IMR-90 (cell line): ENCODE results near the gene APOB. TPM values are rescaled to one million over a fixed set of nuclear protein-coding genes. Genes with fewer than 3 reads are reported as not detected.

Experiments used
- ATAC-seq: fragments of 200-7000 bp; cut with Tn5 transposase; 2 replicates; pipeline ENCODE4 v1.9.1; 2020; ENCODE audit warnings: low read depth, mild to moderate bottlenecking, moderate library complexity
- BruUV-seq: library from RNA; stranded (reverse); fragments of 400-500 nt; replicated peaks from 2 replicates; lab custom pipeline; 2021; lab: Mats Ljungman, UMichigan
- CTCF ChIA-PET: fragments of 300-600 bp; formaldehyde crosslinking; extraction: SDS; loops from one replicate; lab custom pipeline; 2021; ENCODE audit warnings: antibody characterized with exemption; lab: Yijun Ruan, JAX
- POLR2A ChIA-PET: fragments of 300-600 bp; sonication (Branson Sonifier 250); formaldehyde crosslinking; loops from one replicate; lab custom pipeline; 2022; ENCODE audit warnings: antibody characterized with exemption; ENCODE audit not compliant: unreplicated experiment; lab: Charles Lee
- DNase-seq: peaks from one replicate; pipeline ENCODE4 v3.0.0; 2013
- H2AFZ ChIP-seq: replicated peaks from 2 replicates; pipeline ENCODE3; 2013; ENCODE audit warnings: low read length, mild to moderate bottlenecking; ENCODE audit not compliant: poor library complexity
- H2AK5ac ChIP-seq: 2 replicates; pipeline ENCODE4 v1.6.1; 2013; ENCODE audit warnings: low read depth, low read length, inconsistent platforms
- H2AK9ac ChIP-seq: replicated peaks from 2 replicates; pipeline ENCODE3; 2013; ENCODE audit warnings: mild to moderate bottlenecking, low read depth, low read length, moderate library complexity; ENCODE audit not compliant: poor library complexity
- H2BK120ac ChIP-seq: 2 replicates; pipeline ENCODE4 v1.6.1; 2013; ENCODE audit warnings: low read depth, low read length, inconsistent platforms
- H2BK15ac ChIP-seq: 3 replicates; pipeline ENCODE4 v1.6.1; 2013; ENCODE audit warnings: low read depth, low read length, inconsistent platforms
- H2BK20ac ChIP-seq: 2 replicates; pipeline ENCODE4 v1.6.1; 2013; ENCODE audit warnings: low read depth, mild to moderate bottlenecking, inconsistent platforms, low read length, moderate library complexity
- H2BK5ac ChIP-seq: 2 replicates; pipeline ENCODE4 v1.6.1; 2013; ENCODE audit warnings: mild to moderate bottlenecking, low read depth, low read length, inconsistent platforms; ENCODE audit not compliant: poor library complexity, severe bottlenecking
- H3K14ac ChIP-seq: replicated peaks from 2 replicates; pipeline ENCODE4 v1.6.1; 2013; ENCODE audit warnings: low read depth, low read length, inconsistent platforms
- H3K18ac ChIP-seq: 2 replicates; pipeline ENCODE4 v1.6.1; 2013; ENCODE audit warnings: low read depth, low read length, control low read depth
- H3K23ac ChIP-seq: 2 replicates; pipeline ENCODE4 v1.6.1; 2013; ENCODE audit warnings: low read depth, low read length, inconsistent platforms
- H3K27ac ChIP-seq: 2 replicates; pipeline ENCODE4 v1.5.1; 2013; ENCODE audit warnings: mild to moderate bottlenecking, control low read depth, low read length; ENCODE audit not compliant: insufficient read depth
- H3K27me3 ChIP-seq: 2 replicates; pipeline ENCODE4 v1.6.1; 2013; ENCODE audit warnings: low read length; ENCODE audit not compliant: control insufficient read depth, insufficient read depth
- H3K36me3 ChIP-seq: 2 replicates; pipeline ENCODE4 v1.6.1; 2013; ENCODE audit warnings: low read length, mixed read lengths; ENCODE audit not compliant: control insufficient read depth, insufficient read depth
- H3K4ac ChIP-seq: 2 replicates; pipeline ENCODE4 v1.6.1; 2013; ENCODE audit warnings: low read depth, low read length, inconsistent platforms
- H3K4me1 ChIP-seq: 2 replicates; pipeline ENCODE4 v1.6.1; 2013; ENCODE audit warnings: low read length, mixed read lengths; ENCODE audit not compliant: control insufficient read depth, insufficient read depth
- H3K4me2 ChIP-seq: 2 replicates; pipeline ENCODE4 v1.6.1; 2013; ENCODE audit warnings: low read depth, mild to moderate bottlenecking, control low read depth, low read length, moderate library complexity
- H3K4me3 ChIP-seq: 2 replicates; pipeline ENCODE4 v1.5.1; 2013; ENCODE audit warnings: low read depth, mild to moderate bottlenecking, control low read depth, low read length, moderate library complexity; ENCODE audit not compliant: insufficient read depth
- H3K56ac ChIP-seq: 2 replicates; pipeline ENCODE4 v1.6.1; 2013; ENCODE audit warnings: low read length, inconsistent platforms; ENCODE audit not compliant: insufficient read depth; ENCODE audit errors: extremely low read depth
- H3K79me1 ChIP-seq, 2 experiments: 2 replicates each; pipeline ENCODE4 v1.6.1; 2013; ENCODE audit warnings: low read length in 2 of 2, inconsistent platforms in 1 of 2, low read depth in 1 of 2
- H3K9ac ChIP-seq: 2 replicates; pipeline ENCODE4 v1.6.1; 2013; ENCODE audit warnings: low read depth, low read length, control low read depth
- H3K9me1 ChIP-seq: 2 replicates; pipeline ENCODE4 v1.6.1; 2013; ENCODE audit warnings: low read length, inconsistent platforms; ENCODE audit not compliant: insufficient read depth
- H3K9me3 ChIP-seq: 2 replicates; pipeline ENCODE4 v1.6.1; 2013; ENCODE audit warnings: low read length; ENCODE audit not compliant: control insufficient read depth, insufficient read depth
- H4K20me1 ChIP-seq: 2 replicates; pipeline ENCODE4 v1.6.1; 2013; ENCODE audit warnings: low read length, inconsistent platforms; ENCODE audit not compliant: insufficient read depth
- H4K5ac ChIP-seq: 2 replicates; pipeline ENCODE4 v1.6.1; 2013; ENCODE audit warnings: mild to moderate bottlenecking, low read depth, low read length, control low read depth
- H4K8ac ChIP-seq, 2 experiments: 2 replicates each; pipeline ENCODE4 v1.6.1; 2013; ENCODE audit warnings: low read depth in 2 of 2, low read length in 2 of 2, control low read depth in 1 of 2, inconsistent platforms in 1 of 2
- H4K91ac ChIP-seq: 2 replicates; pipeline ENCODE4 v1.6.1; 2013; ENCODE audit warnings: low read depth, low read length, inconsistent platforms; ENCODE audit not compliant: insufficient read depth
- CTCF ChIP-seq: conservative IDR thresholded peaks from 2 replicates; pipeline ENCODE4 v1.5.1; 2012; ENCODE audit warnings: mild to moderate bottlenecking, low read depth, low read length, improper control_type of control experiment
- MAZ ChIP-seq: IDR thresholded peaks from 2 replicates; pipeline ENCODE4 v1.6.1; 2012; ENCODE audit warnings: low read depth, mild to moderate bottlenecking, low read length, improper control_type of control experiment, moderate library complexity, borderline replicate concordance
- RAD21 ChIP-seq: IDR thresholded peaks from 2 replicates; pipeline ENCODE4 v1.6.1; 2012; ENCODE audit warnings: low read length, improper control_type of control experiment
- SMC3 ChIP-seq: fragments of 150-350 bp; IDR thresholded peaks from 2 replicates; pipeline ENCODE4 v1.6.1; 2016; ENCODE audit warnings: low read depth, mild to moderate bottlenecking, antibody characterized with exemption, low read length, moderate library complexity
- USF2 ChIP-seq: fragments of 150-350 bp; IDR thresholded peaks from 2 replicates; pipeline ENCODE4 v1.6.1; 2017; ENCODE audit warnings: mild to moderate bottlenecking, antibody characterized with exemption, low read length, low read depth
- WGBS, 2 experiments: methylation state at CpG; one replicate each; pipeline versions ENCODE4 v1.1.5 to v1.1.7; 2013; ENCODE audit warnings: missing lambda C conversion rate in 2 of 2; ENCODE audit not compliant: insufficient read length in 1 of 2; ENCODE audit errors: extremely low coverage in 2 of 2; 5-methylcytosine and 5-hydroxymethylcytosine counted together
- dilution Hi-C: fragments of 300-500 bp; cut with HindIII; formaldehyde crosslinking; loops from one replicate; pipeline ENCODE4 v1.14.3; 2018; ENCODE audit warnings: low sequenced_read_pairs; ENCODE audit not compliant: unreplicated experiment
- in situ Hi-C: fragments of 300-500 bp; cut with MboI; formaldehyde crosslinking; loops from 3 replicates; pipeline ENCODE4 v1.14.3; 2019; ENCODE audit warnings: low sequenced_read_pairs, inconsistent platforms, mixed read lengths
- intact Hi-C: fragments of 100-400 bp; cut with micrococcal nuclease; formaldehyde crosslinking; loops from 2 replicates; pipeline ENCODE4 v1.10.0; 2022
- polyA plus RNA-seq, 3 experiments: library from polyadenylated mRNA; depleted of rRNA; stranded (reverse); fragments of >200 nt; gene quantifications; 2 replicates each; pipeline ENCODE4 v1.2.3, GENCODE V29; 2012; ENCODE audit warnings: low replicate concordance in 1 of 3
- total RNA-seq: library from RNA; depleted of rRNA; stranded (reverse); fragments of >200 nt; gene quantifications from 2 replicates; pipeline ENCODE4 v1.2.3, GENCODE V29; 2012

Gene APOB
- total and polyA plus RNA-seq, 2 of the 4 experiments (the other 2 are of a cell fraction): under 0.01 TPM; not detected in 1

- Histone ChIP-seq H2BK5ac (no peak overlapping the region), H2BK20ac (no peak overlapping the region), H3K27ac (no peak overlapping the region), H4K8ac (no peak overlapping the region), H3K23ac (no peak overlapping the region), H3K14ac (no peak overlapping the region), H2AK5ac (no peak overlapping the region), H3K4me2 (no peak overlapping the region), H2BK120ac (no peak overlapping the region), H3K56ac (no peak overlapping the region), H3K9me1 (no peaks in the 10 kb centered on the region), H2AFZ (peak overlapping the region; percentile 24), H2BK15ac (no peak overlapping the region), H3K36me3 (no peaks in the 10 kb centered on the region), H2AK9ac (no peak overlapping the region), H3K4me3 (no peak overlapping the region), H4K5ac (no peak overlapping the region), H3K4me1 (no peaks in the 10 kb centered on the region), H3K4ac (no peak overlapping the region), H3K18ac (no peak overlapping the region), H4K20me1 (no peaks in the 10 kb centered on the region), H3K9ac (no peak overlapping the region), H3K27me3 (peaks cover 2% of the 10 kb centered on the region; the same call in 1 of the 2 replicates), H4K91ac (no peak overlapping the region), H3K9me3 (no peaks in the 10 kb centered on the region), H3K79me1 (no peaks in the 10 kb centered on the region)
- intact Hi-C loops: loop anchor here (1.0 to 10.0 kb wide), 6 partner anchors 75 to 1814 kb away; no protein-coding TSS in a partner anchor
- dilution Hi-C loops: no loop called here
- no TSS peak for BruUV-seq
- 48% methylated on average over 2 of the region's 25 CpGs; no CpG with 5 or more reads in 1 of the 2 experiments for WGBS, 2 experiments
- ChIA-PET CTCF (interaction anchor here (1.0 to 1.8 kb wide), 4 partner anchors 11 to 122 kb away, joined by 3 to 6 read pairs (median 3); no protein-coding TSS in a partner anchor), POLR2A (no interaction called here)
- no peak for TF ChIP-seq USF2
- TF ChIP-seq CTCF: peak; percentile 93
- TF ChIP-seq RAD21: peak; percentile 88
- TF ChIP-seq SMC3: peak; percentile 65
- no peak for TF ChIP-seq MAZ
- in situ Hi-C loops: no loop called here
- DNase-seq (peak; percentile 31), ATAC-seq (peak; percentile 91)
Measured at GRCh38 chr2:21042958-21043743, 722 bp downstream of the APOB start.
